ENCODE measurements around the gene NCOA7.
"Not testable (repeated sequence)": the region's sequence is repeated elsewhere in the genome, so short reads cannot be mapped to it uniquely, and the experiment has no call there.

NCOA7 gene

DNA sequence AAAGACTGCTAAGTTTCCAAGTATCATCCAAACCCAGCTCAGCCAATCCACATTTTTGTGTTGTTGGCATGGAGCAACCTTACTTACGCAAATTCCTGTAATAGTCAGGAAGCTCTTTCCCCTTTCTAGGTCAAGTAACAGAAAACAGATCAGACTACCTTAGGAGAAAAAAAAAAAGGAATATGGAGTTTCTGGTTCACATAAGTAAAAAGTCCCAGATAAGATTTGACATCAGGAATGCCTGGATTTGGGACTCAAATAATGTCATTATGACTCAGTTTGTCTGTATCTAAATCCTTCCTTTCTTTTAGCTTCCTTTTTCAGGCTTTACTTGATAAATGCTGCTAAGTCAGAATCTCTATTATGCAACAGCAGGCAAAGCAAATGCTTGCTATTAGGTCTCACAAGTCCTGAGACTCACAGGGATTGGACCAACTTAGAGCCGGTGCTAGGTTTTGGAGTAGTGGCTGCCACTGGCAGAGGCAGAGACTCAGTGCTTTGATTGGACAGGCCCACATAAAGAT, 44.5 kb downstream of the NCOA7 start:
- no peak for DNase-seq (ENCODE audit: low spot score)

DNA sequence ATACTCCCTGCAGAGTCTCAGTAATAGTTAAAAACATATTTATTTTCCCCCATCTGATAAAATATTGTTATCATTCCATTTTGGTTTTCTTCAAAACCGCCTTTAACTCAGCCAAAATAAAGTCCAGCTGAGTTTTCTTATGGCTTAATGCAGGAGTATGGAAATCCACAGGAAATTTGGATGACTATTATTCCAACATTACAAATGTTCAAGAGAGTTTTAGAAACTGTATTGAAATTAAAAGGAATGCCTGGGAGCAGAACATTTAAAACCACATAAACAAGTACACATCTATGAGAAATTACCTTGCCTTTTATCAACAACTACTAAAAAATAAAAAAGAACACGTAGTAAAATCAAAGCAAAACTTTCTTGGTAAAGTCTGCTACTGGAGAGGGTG, 45.7 kb downstream of the NCOA7 start:
- no peak for DNase-seq (ENCODE audit: low spot score)

DNA sequence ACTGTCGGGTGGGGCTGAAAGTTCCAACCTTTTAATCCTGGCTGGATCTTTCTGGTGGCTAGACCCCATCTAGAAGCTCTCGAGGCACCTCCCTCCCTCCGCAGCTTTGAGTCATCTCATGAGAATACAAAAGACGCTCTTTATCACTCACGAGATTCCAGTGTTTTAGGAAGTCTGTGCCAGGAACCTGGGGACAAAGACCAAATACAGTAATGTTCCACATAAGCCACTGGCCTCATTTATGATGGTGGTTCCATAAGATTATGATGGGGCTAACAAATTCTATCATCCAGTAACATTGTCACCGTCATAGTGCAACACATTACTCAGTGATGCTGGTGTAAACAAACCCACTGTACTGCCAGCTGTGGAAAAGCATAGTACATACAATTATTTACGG, 48.7 kb downstream of the NCOA7 start:
- no peak for DNase-seq (ENCODE audit: low spot score)

DNA sequence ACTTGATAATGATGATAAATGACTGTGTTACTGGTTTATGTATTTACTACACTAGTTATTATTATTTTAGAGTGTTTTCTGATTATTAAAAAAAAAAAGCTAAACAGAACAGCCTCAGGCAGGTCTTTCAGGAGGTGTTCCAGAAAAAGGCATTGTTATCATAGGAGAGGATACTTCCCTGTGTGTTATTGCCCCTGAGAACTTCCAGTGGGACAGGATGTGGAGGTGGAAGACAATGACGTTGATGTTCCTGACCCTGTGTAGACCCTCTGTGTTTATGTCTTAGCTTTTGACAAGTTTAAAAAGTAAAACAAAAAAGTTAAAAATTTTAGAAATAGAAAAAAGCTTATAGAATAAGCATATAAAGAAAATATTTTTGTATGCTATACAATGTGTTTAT, 49.1 kb downstream of the NCOA7 start:
- no peak for DNase-seq (ENCODE audit: low spot score)

DNA sequence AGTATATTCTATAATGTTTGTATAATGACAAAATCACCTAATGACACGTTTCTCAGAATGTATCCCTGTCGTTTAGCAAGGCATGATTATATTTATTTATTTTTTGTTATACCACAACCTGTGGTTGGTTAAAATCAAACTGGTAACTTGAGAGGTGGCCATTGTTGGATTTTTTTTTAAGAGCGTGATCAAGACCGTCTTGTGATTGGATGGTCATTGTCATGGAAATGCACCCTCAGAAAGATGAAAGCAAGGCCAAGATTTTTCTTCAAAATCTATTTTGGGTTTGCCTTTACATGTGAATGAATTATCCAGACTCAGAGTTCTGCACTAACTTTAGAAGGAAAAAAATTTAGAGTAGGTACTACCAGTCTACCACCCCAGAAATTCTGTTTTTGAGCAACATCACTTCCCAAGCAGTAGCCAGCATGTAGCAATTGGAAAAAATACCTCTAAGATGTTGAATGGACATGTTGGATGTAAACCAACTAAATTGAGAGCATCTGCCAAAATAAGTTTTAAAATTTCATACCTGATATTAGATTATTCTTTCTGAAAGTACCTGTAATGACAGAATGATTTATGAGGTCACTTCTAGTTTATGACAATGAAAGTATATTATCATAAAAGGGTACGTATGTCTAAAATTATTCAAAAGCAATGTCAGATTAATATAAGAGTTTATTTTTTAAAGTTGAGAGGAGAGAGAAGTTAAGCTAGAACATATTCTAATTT, 50.8 kb downstream of the NCOA7 start:
- DNase-seq (ENCODE audit: low spot score): no peak

DNA sequence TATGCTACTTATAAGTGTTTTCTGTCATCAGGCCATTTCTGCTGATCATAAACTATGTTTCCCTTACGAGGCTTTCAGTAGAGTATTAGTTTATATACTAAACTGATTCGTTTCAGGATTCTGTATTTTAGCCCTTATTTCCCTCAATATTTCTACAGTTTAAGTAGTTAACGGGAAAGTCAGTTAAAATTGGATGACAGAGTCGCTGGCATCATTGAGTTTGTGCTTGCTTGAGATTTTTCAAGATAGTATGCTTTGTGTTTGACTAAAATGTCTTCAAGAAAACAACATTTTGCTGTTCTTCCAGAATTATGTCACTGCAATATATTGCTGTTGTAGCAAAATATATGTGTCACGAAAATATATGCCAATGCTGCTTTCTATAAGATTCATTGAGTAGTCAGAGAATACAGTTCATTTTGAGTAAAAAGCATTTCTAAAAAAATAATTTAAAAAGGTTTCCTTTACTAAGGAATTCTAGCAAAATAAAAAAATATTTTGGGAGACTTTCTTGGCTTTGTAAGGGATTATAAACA, 51.4 kb downstream of the NCOA7 start:
- no peak for DNase-seq (ENCODE audit: low spot score)

DNA sequence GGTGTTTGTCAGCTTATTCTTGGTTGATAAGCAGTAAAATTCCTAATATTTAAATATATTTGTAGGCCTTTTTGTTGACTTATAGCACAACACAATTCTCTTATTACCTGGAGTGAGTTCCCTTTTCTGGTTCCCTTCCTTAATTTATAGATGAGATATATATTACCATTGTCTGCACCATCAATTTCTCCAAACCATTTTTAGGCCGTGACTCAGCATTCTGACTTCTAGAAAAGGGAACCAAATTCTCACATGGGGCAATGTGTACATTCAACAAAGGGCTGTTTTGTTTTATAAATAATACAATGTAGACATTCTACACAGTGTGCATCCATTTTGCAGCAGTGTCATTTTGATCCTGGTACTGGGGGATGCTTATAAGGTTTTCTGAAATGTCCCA, 52.8 kb downstream of the NCOA7 start:
- no peak for DNase-seq (ENCODE audit: low spot score)

DNA sequence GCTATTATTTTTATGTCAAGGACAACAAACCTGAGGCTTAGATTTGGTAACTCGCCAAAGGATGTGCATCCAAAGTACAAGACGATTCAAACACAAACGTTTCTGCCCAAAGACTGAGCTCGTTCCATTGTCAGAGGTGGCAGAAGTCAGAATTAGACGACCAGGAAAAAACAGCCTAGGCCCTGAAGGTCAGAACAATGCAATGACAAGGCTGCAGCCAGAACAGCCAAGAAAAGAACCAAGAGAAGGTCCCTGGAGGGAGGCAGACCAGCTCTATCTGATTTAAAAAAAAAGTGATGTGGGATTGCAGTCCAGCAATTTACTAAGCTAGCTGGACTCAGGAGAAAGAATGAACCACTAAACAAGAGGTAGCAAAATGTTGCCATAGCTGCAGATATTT, 54.2 kb downstream of the NCOA7 start:
- DNase-seq (ENCODE audit: low spot score): no peak

DNA sequence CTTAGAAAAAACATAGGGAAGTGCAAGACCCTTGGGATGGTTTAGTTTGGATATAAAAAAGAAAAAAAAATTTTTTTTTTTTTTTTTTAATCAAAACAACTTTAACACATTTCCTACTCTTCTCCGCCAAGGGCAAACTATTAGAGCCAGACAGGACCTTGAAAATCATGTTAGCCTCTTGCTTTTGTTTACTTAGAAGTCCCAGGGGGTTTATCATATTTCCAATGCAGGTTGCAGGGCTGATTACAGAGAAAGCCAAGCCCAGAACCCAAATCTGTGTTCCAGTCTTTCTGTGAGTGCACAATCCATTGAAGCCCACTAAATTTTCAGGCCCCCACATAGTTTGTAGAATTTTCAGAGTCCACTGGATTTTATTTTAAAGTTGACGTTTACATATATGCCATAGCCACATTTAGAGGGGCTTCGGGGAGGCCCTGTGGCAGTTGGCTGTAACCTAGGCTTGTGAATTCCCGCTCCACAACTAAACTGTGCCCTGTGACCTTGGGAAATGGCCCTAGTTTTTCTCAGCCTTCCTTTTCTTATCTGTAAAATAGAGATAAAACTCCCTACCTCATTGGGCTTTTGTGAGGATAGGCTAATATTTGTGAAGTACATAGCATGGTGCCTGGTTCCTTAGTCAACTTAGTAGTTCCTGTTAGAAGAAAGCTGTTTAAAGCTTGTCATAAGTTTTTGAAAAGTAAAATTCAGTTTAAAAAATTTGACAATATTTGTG, 55.7 kb downstream of the NCOA7 start:
- DNase-seq (ENCODE audit: low spot score): no peak

DNA sequence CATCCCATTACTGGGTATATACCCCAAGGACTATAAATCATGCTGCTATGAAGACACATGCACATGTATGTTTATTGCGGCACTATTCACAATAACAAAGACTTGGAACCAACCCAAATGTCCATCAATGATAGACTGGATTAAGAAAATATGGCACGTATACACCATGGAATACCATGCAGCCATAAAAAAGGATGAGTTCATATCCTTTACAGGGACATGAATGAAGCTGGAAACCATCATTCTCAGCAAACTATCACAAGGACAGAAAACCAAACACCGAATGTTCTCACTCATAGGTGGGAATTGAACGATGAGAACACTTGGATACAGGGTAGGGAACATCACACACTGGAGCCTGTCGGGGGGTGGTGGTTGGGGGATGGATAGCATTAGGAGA, 57.5 kb downstream of the NCOA7 start:
- DNase-seq (ENCODE audit: low spot score): not testable (repeated sequence)

DNA sequence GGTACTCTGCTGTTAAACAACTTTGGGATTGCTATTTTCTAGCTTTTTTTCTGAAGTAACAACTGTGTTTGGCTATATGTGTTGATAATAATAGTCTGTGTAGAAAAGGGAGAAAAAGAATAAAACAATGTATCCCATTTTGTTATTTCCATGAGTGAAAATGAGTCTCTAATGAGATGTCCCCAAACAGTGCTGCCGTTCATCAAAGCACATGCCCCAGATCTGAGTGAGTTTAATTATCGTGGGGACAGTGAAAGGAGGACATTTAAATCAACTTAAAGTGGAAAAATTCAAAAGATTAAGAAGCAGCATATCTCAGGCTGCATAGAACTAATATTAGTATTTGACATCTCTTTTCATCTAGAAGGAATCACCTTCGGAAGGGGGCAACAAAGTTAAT, 59.6 kb downstream of the NCOA7 start:
- no peak for DNase-seq (ENCODE audit: low spot score)

DNA sequence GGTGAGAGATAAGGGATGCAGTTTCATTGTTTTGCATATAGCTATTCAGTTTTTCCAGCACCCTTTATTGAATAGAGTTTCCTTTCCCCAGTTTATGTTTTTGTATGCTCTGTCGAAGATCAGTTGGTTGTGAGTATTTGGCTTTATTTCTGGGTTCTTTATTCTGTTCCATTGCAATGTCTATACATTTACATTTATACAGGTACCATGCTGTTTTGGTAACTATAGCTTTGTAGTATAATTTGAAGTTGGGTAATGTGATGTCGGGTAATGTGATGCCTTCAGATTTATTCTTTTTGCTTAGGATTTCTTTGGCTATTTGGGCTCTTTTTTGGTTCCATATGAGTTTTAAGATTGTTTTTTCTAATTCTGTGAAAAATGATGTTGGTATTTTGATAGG, 61.8 kb downstream of the NCOA7 start:
- no peak for DNase-seq (ENCODE audit: low spot score)

DNA sequence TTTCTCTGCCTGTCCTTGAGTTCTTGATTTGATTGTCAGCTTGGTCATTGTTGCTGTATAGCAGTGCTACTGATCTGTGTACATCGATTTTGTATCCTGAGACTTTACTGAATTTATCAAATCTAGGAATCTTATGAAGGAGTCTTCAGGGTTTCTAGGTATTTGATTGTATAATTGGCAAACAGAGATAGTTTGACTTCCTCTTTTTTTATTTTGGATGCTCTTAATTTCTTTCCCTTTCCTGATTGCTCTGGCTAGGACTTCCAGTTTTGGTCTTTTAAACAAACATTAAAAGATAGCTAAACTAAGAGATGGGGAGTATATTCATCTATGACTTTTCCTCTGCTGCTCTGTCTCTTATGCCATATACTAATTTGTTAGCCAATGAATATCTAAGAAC, 62.4 kb downstream of the NCOA7 start:
- no peak for DNase-seq (ENCODE audit: low spot score)

DNA sequence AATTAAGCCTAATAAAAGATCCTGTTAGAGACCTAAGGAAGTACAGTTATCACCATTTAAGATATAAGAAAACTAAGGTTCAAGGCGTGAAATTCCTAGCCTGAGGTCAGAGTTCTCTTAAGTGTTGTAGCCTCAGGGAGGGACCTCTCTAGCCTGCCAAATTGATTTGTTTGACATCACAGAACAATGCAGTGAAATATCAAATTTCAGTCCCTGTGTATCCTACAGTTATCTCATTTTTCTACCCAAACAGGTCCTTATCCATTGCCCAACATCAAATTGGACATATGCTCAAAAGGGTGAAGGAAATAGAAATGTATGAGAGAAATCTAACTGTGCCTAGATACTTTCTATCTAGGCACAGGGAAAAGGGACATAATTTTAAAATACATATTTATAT, 63.0 kb downstream of the NCOA7 start:
- no peak for DNase-seq (ENCODE audit: low spot score)

DNA sequence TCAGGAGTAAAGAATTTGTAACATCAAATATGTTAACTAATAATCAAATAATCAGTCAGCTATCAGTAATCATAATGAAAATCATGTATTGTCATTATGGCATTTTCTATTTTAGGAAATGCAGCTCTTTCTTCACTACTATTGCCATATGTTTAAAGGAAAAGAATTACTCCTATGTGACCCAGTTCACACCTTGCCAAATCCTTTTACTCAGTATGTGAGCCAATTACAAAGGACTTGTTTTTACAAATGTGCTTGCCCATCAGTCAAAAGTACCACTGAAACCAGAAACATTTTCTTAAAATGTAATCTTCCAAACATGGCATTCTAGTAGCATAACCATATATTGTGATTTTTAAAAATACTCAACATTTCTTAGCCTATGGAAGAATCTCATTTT, 63.6 kb downstream of the NCOA7 start:
- no peak for DNase-seq (ENCODE audit: low spot score)

DNA sequence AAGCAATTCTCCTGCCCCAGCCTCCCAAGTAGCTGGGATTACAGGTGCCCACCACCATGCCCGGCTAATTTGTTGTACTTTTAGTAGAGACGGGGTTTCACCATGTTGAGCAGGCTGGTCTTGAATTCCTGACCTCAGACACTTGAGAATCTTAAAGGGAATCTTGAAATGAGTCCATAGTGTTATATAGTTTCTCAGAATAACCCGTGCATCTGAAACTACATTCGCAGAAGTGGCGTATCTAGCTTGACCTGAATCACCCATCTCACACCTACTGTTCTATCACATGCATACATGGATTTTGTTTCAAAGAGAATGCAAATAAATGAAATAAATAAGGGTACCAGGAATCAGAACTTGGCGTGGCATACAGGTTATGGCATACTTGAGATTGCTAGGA, 65.0 kb downstream of the NCOA7 start:
- no peak for DNase-seq (ENCODE audit: low spot score)

DNA sequence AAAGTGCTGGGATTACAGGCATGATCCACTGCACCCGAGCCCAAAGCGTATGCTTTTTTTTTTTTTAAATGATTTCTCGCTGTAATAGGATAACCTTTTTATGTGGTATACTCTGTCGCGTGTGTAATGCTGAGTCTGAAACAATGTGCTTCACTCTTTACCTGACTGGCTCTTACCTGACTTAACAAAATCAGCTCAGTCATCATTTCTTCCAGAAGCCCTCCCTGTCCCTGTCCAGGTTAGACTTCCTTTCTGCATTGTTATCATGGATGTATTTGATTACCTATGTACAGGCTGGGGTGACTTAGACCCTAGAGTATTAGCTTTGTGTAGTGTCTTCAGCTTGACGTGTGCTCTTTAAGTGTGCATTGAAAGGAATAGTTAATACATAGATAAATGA, 67.1 kb downstream of the NCOA7 start:
- DNase-seq (ENCODE audit: low spot score): no peak

DNA sequence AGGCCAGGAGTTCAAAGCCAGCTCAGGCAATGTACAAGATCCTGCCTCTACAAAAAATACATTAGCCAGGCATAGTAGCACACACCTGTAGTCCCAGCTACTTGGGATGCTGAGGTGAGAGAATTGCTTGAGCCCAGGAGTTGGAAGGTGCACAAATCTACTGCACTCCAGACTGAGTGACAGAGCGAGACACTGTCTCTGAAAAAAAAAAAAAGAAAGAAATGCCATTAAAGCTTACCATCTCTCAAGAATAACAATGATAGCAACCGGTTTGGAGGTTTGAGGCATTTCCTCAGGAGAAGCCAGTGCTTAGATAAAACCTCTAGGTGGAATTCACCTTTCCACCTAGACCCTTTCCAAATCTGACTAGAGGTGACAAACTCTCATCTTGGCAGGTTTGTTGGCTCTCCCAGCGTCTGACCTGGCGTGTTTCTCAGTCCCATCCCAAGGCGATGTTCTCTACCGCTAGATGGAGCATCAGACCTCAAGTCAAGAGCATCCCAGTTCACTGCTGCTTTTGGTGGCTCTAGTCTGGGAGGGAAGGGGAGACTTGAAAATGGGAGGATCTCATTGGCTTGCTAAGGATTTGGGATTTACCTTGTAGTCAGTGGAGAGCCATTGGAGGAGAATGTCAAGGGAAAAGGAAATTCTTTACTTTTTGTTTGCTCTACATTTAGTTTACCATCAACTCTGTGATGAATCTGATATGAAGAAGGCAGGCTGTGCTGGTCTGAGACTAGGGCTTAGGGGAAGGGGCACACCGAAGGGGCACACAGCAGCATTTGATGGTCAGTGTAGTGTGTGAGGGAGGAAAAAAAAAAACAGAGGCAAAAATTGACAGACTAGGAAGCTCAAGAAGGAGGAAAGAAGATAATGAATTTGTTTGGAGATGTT, 67.9 kb downstream of the NCOA7 start:
- DNase-seq (ENCODE audit: low spot score): peak; percentile 74

DNA sequence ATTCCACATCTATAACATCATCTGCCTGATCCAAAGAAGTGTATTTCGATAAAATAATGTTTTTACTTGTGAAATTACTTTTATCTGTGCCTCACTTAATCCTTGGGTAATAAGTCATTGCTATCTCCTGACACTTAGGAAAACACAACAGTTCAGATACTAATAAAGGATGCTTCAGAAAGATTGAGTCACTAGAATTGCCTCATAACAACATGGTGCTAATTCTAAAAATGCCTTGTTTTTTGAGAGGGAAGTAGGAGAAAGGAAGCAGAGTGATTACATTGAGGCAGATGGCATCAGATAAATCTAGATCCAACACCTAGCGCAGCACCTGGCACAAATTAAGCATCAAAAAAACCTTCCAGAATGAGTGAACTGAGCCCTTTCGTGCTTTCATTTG, 69.0 kb downstream of the NCOA7 start:
- DNase-seq (ENCODE audit: low spot score): no peak

DNA sequence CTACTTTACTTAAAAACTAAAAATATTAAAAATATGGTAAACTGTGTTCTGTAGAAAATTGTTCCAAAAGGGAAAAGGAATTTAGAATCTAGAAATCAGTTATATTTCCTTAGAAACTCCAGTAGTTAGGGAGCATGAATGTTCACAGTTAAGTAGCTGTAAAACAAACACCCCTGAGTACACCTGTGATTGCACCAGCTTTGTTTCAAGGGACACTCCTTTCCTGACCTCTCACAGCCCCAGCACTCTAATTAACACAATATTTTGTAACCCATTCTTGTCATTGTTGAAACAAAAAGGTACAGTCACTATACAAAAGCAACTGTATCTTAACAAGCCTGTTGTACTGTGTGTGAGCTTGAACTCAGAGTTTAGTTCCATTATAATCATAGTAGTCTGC, 72.3 kb downstream of the NCOA7 start:
- DNase-seq (ENCODE audit: low spot score): no peak

DNA sequence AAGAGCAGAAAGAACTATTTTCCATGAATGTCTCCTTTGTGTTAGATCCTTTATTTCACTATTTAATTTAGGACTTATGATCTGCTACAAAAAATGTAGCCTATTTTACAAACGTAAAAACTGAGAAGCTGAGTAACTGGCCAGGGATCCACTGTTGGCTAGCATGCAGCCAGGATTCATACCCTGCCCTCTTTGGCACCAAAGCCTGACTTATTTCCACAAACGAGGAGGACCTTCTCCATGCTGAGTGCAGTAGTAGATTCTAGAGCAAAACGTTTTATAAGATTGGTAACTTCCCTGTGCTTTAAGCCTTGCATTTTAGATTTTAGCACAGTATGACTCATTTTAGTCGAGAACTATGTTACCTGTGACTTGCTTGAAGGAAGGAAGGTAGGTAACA, 74.3 kb downstream of the NCOA7 start:
- DNase-seq (ENCODE audit: low spot score): no peak

DNA sequence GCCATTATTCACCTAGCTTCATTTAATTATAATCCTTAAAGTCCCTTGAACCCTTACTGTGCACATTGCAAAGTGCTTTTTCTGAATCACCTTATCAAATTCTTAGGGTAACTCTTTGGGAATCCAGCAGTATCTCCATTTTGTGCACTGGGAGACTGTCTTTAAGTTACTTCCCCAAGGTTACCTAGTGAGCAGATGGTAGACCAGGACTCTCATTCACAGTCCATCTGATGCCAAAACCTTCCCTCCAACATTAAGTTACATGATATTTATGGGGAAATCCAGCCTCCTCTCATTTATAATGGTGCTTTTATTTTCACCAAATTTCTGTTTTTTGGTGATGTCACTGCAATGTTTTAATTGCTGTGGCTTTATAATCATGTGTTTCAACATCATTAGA, 75.7 kb downstream of the NCOA7 start:
- no peak for DNase-seq (ENCODE audit: low spot score)

Data from hematopoietic multipotent progenitor cell treated with erythropoietin and hydrocortisone succinate and interleukin-3 and kit ligand, for 15 days (in vitro differentiated cells).